GM23338 (cell line): Measurements from ENCODE around the gene ZNF792. TPM values are rescaled to one million over a fixed set of nuclear protein-coding genes. Genes with fewer than 3 reads are reported as not detected.

Experiments
- ATAC-seq: fragments of 200-7000 bp; cut with Tn5 transposase; 3 replicates; pipeline ENCODE4 v1.9.1; 2020
- DNase-seq: peaks from one replicate; pipeline ENCODE4 v3.0.0-alpha.2; 2015; ENCODE audit warnings: low spot score
- H2AFZ ChIP-seq: fragments of 200-600 bp; sonication (generic); 2 replicates; pipeline ENCODE4 v1.8.0; 2016; ENCODE audit warnings: antibody characterized with exemption, mild to moderate bottlenecking, moderate library complexity
- H3F3A ChIP-seq: fragments of 200-600 bp; sonication (generic); replicated peaks from 2 replicates; pipeline ENCODE4 v1.8.0; 2017; ENCODE audit warnings: antibody characterized with exemption, mixed run types, low read depth
- H3K27ac ChIP-seq: fragments of 200-600 bp; sonication (generic); 2 replicates; pipeline ENCODE4 v1.6.1; 2016; ENCODE audit warnings: low read depth
- H3K27me3 ChIP-seq: fragments of 200-600 bp; sonication (generic); 2 replicates; pipeline ENCODE4 v1.8.0; 2016; ENCODE audit warnings: mild to moderate bottlenecking, mixed run types, moderate library complexity; ENCODE audit not compliant: insufficient read depth
- H3K36me3 ChIP-seq: fragments of 200-600 bp; sonication (generic); 2 replicates; pipeline ENCODE4 v1.8.0; 2016; ENCODE audit warnings: mild to moderate bottlenecking; ENCODE audit not compliant: insufficient read depth
- H3K4me1 ChIP-seq: fragments of 200-600 bp; sonication (generic); 2 replicates; pipeline ENCODE4 v1.8.0; 2016; ENCODE audit warnings: mild to moderate bottlenecking, moderate library complexity; ENCODE audit not compliant: insufficient read depth
- H3K4me2 ChIP-seq: fragments of 200-600 bp; sonication (generic); 2 replicates; pipeline ENCODE4 v1.7.1; 2017; ENCODE audit warnings: mixed run types
- H3K4me3 ChIP-seq: fragments of 200-600 bp; sonication (generic); 2 replicates; pipeline ENCODE4 v1.6.1; 2016; ENCODE audit warnings: mixed run types
- H3K79me2 ChIP-seq: fragments of 200-600 bp; sonication (generic); replicated peaks from 2 replicates; pipeline ENCODE4 v1.8.0; 2017; ENCODE audit warnings: mild to moderate bottlenecking; ENCODE audit not compliant: insufficient read depth
- H3K9me2 ChIP-seq: fragments of 200-600 bp; sonication (generic); 2 replicates; pipeline ENCODE4 v1.8.0; 2017; ENCODE audit not compliant: insufficient read depth
- H4K20me1 ChIP-seq: fragments of 200-600 bp; sonication (generic); replicated peaks from 2 replicates; pipeline ENCODE4 v1.8.0; 2017; ENCODE audit warnings: mild to moderate bottlenecking; ENCODE audit not compliant: insufficient read depth
- H3K27ac Mint-ChIP-seq: 2 replicates; pipeline ENCODE4 v1.8.0; 2020; ENCODE audit warnings: inconsistent platforms, mild to moderate bottlenecking, moderate library complexity, mixed read lengths
- H3K27me3 Mint-ChIP-seq: 3 replicates; pipeline ENCODE4 v1.8.0; 2022; ENCODE audit warnings: low read depth, mild to moderate bottlenecking, moderate library complexity, mixed read lengths, inconsistent platforms; ENCODE audit not compliant: insufficient read depth, poor library complexity
- H3K36me3 Mint-ChIP-seq: 3 replicates; pipeline ENCODE4 v1.8.0; 2021; ENCODE audit warnings: low read depth, mild to moderate bottlenecking, inconsistent platforms, moderate library complexity, mixed read lengths
- H3K4me1 Mint-ChIP-seq: 3 replicates; pipeline ENCODE4 v1.8.0; 2020; ENCODE audit warnings: mild to moderate bottlenecking, inconsistent platforms, mixed read lengths
- H3K4me3 Mint-ChIP-seq: 3 replicates; pipeline ENCODE4 v1.8.0; 2021; ENCODE audit warnings: moderate library complexity, mild to moderate bottlenecking, inconsistent platforms, mixed read lengths
- H3K9me3 Mint-ChIP-seq: 3 replicates; pipeline ENCODE4 v1.8.0; 2020; ENCODE audit warnings: moderate library complexity, mild to moderate bottlenecking, inconsistent platforms, mixed read lengths
- CREB1 ChIP-seq: fragments of 250-450 bp; sonication (Bioruptor Pico); IDR thresholded peaks from 2 replicates; pipeline ENCODE4 v1.5.0; 2020; ENCODE audit warnings: low read depth, mild to moderate bottlenecking, moderate library complexity
- CTCF ChIP-seq, 2 experiments: fragments of 200-600 bp in 1 of 2; sonication (generic) in 1 of 2; conservative IDR thresholded peaks; 2 replicates each; pipeline versions ENCODE4 v1.5.1 to v1.6.1; 2016 to 2017; ENCODE audit warnings: antibody characterized with exemption in 2 of 2, low read depth in 2 of 2, mild to moderate bottlenecking in 2 of 2, moderate library complexity in 1 of 2
- ETS1 ChIP-seq: IDR thresholded peaks from 2 replicates; pipeline ENCODE4 v1.6.1; 2016; ENCODE audit warnings: antibody characterized with exemption
- EZH2 ChIP-seq: fragments of 200-600 bp; sonication (generic); IDR thresholded peaks from one replicate; pipeline ENCODE4 v1.8.0; 2017; ENCODE audit warnings: antibody characterized with exemption, mild to moderate bottlenecking, low read depth; ENCODE audit not compliant: unreplicated experiment
- JUNB ChIP-seq: IDR thresholded peaks from one replicate; pipeline ENCODE4 v1.6.1; 2016; ENCODE audit warnings: antibody characterized with exemption; ENCODE audit not compliant: unreplicated experiment
- NANOG ChIP-seq: IDR thresholded peaks from 2 replicates; pipeline ENCODE4 v1.6.1; 2016; ENCODE audit warnings: antibody characterized with exemption, borderline replicate concordance
- POLR2AphosphoS5 ChIP-seq: IDR thresholded peaks from 2 replicates; pipeline ENCODE4 v1.6.1; 2016; ENCODE audit warnings: antibody characterized with exemption, low read depth
- REST ChIP-seq: IDR thresholded peaks from one replicate; pipeline ENCODE4 v1.6.1; 2018; ENCODE audit warnings: antibody characterized with exemption; ENCODE audit not compliant: unreplicated experiment
- STAT1 ChIP-seq: IDR thresholded peaks from one replicate; pipeline ENCODE4 v1.6.1; 2016; ENCODE audit warnings: antibody characterized with exemption; ENCODE audit not compliant: unreplicated experiment
- ZNF114 ChIP-seq: fragments of 250-450 bp; sonication (Bioruptor Pico); IDR thresholded peaks from 2 replicates; pipeline ENCODE4 v1.5.0; 2020; ENCODE audit warnings: mild to moderate bottlenecking, moderate library complexity
- polyA plus RNA-seq: library from polyadenylated mRNA; unstranded; fragments of >200 nt; fragmentation: Nextera tagmentation; extraction: Ambion mirVana; gene quantifications from 2 replicates; pipeline ENCODE4 v1.2.1, GENCODE V29; 2016
- total RNA-seq: library from RNA; depleted of rRNA; stranded (reverse); fragments of >200 nt; shearing (Covaris generic); gene quantifications from 2 replicates; pipeline ENCODE4 v1.2.3, GENCODE V29; 2014

The ZNF792 gene
- total and polyA plus RNA-seq, 2 experiments from 2014 or later: 1.3 to 12.8 TPM

GRCh38 chr19:34988119-34988518 lies 24.1 kb upstream of the ZNF792 start (continued):
- TF ChIP-seq REST: no peak
- TF ChIP-seq EZH2: no peak
- TF ChIP-seq ZNF114 (CRISPR knock-in tag): no peak
- no peak for TF ChIP-seq STAT1
- no peak for TF ChIP-seq POLR2AphosphoS5
- no peak for TF ChIP-seq ETS1
- no peak for TF ChIP-seq CREB1
- TF ChIP-seq JUNB: no peak
- TF ChIP-seq CTCF (conservative IDR thresholded peaks at IDR 0.05; ENCODE audit: low read depth in 2 of 2): no peak

GRCh38 chr19:34985249-34986022 lies 21.4 kb upstream of the ZNF792 start:
- peak overlapping the region; percentile 21; the same call in 2 of the 3 replicates for H3K4me3 Mint-ChIP-seq
- Histone ChIP-seq H3K9me2 (no peaks in the 10 kb centered on the region), H2AFZ (peak overlapping the region; percentile 38; the same call in 1 of the 2 replicates), H3F3A (no peaks in the 10 kb centered on the region), H3K36me3 (0 out of 2 replicates have a peak, but pooled peaks cover 3% of the 10 kb centered on the region), H4K20me1 (no peaks in the 10 kb centered on the region), H3K4me2 (peak overlapping the region; percentile 56), H3K4me3 (no peak overlapping the region), H3K4me1 (peaks cover 11% of the 10 kb centered on the region), H3K27me3 (no peaks in the 10 kb centered on the region), H3K79me2 (no peaks in the 10 kb centered on the region), H3K27ac (peak overlapping the region; percentile 33)
- DNase-seq (peak; percentile 74), ATAC-seq (peak; percentile 92)
- peaks cover 12% of the 10 kb centered on the region; the same call in 2 of the 3 replicates for H3K9me3 Mint-ChIP-seq
- H3K36me3 Mint-ChIP-seq: peaks cover 7% of the 10 kb centered on the region; the same call in 2 of the 3 replicates
- H3K4me1 Mint-ChIP-seq: peaks cover 14% of the 10 kb centered on the region
- TF ChIP-seq CTCF (conservative IDR thresholded peaks at IDR 0.05; ENCODE audit: low read depth in 2 of 2): peak in 1 of 2 experiments; percentile 28; a peak in 2 of 4 replicates
- no peak for TF ChIP-seq NANOG
- H3K27me3 Mint-ChIP-seq: peaks cover 2% of the 10 kb centered on the region
- H3K27ac Mint-ChIP-seq: no peak overlapping the region; the same call in 1 of the 2 replicates
